PFSK-1 (cell line): ENCODE measurements around the gene OSTM1.

Source experiments
- SIN3A ChIP-seq: IDR thresholded peaks from 2 replicates; pipeline ENCODE4 v1.6.1; 2012; ENCODE audit warnings: mild to moderate bottlenecking, low read length, moderate library complexity, borderline replicate concordance; ENCODE audit not compliant: insufficient read depth
- TF ChIP-seq, protein P1 (sequence below), 2 experiments: IDR thresholded peaks; 2 replicates each; pipeline versions ENCODE4 v1.6.1 to v1.8.0; 2011 to 2012; ENCODE audit warnings: low read depth in 2 of 2, low read length in 2 of 2, control low read depth in 1 of 2, inconsistent platforms in 1 of 2, mild to moderate bottlenecking in 1 of 2, moderate library complexity in 1 of 2; ENCODE audit not compliant: insufficient read depth in 1 of 2

DNA sequence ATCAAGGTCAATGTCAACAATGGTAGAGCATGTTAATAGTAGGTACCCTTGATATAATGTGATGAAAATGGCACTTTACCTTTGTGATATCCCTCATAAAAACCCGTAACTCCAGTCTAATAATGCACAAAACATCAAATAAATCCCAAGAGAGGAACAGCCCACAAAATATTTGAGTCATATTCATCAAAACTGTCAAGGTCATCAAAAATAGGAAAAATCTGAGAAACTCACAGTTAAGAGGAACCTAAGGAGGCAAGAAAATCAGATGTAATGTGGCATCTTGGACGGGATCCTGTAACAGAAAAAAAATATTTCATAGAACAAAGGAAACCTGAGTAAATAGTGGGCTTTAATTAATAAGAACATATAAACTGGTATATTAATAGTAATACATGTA is 25.5 kb upstream of the OSTM1 start:
- TF ChIP-seq, protein P1, sequence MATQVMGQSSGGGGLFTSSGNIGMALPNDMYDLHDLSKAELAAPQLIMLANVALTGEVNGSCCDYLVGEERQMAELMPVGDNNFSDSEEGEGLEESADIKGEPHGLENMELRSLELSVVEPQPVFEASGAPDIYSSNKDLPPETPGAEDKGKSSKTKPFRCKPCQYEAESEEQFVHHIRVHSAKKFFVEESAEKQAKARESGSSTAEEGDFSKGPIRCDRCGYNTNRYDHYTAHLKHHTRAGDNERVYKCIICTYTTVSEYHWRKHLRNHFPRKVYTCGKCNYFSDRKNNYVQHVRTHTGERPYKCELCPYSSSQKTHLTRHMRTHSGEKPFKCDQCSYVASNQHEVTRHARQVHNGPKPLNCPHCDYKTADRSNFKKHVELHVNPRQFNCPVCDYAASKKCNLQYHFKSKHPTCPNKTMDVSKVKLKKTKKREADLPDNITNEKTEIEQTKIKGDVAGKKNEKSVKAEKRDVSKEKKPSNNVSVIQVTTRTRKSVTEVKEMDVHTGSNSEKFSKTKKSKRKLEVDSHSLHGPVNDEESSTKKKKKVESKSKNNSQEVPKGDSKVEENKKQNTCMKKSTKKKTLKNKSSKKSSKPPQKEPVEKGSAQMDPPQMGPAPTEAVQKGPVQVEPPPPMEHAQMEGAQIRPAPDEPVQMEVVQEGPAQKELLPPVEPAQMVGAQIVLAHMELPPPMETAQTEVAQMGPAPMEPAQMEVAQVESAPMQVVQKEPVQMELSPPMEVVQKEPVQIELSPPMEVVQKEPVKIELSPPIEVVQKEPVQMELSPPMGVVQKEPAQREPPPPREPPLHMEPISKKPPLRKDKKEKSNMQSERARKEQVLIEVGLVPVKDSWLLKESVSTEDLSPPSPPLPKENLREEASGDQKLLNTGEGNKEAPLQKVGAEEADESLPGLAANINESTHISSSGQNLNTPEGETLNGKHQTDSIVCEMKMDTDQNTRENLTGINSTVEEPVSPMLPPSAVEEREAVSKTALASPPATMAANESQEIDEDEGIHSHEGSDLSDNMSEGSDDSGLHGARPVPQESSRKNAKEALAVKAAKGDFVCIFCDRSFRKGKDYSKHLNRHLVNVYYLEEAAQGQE (IDR thresholded peaks at IDR 0.05; ENCODE audit: insufficient read depth in 1 of 2, low read depth in 2 of 2, low read length in 2 of 2): no peak
- TF ChIP-seq SIN3A: no peak
